H9 (cell line): ENCODE measurements around the gene KIF18B. TPM values are rescaled to one million over a fixed set of nuclear protein-coding genes. Genes with fewer than 3 reads are reported as not detected.
A peak's percentile ranks its signal among the peaks of the same experiment; 100 is the strongest.

Experiments
- DNase-seq: peaks from one replicate; pipeline ENCODE4 v3.0.0-alpha.2; 2017
- H2AFZ ChIP-seq: one replicate; pipeline ENCODE4 v1.6.1; 2013; ENCODE audit warnings: mild to moderate bottlenecking, low read length, control low read depth, moderate library complexity
- H2AK5ac ChIP-seq: 2 replicates; pipeline ENCODE4 v1.6.1; 2013; ENCODE audit warnings: low read length, control low read depth, mixed read lengths; ENCODE audit not compliant: insufficient read length
- H2BK120ac ChIP-seq: one replicate; pipeline ENCODE4 v1.6.1; 2013; ENCODE audit warnings: low read depth, mild to moderate bottlenecking, low read length, control low read depth, inconsistent platforms; ENCODE audit not compliant: poor library complexity, severe bottlenecking
- H2BK12ac ChIP-seq: 2 replicates; pipeline ENCODE4 v1.6.1; 2013; ENCODE audit warnings: low read length, control low read depth, mixed read lengths, low read depth; ENCODE audit not compliant: insufficient read length
- H2BK15ac ChIP-seq: 2 replicates; pipeline ENCODE4 v1.6.1; 2013; ENCODE audit warnings: low read depth, low read length, control low read depth
- H2BK20ac ChIP-seq: one replicate; pipeline ENCODE4 v1.6.1; 2013; ENCODE audit warnings: low read depth, mild to moderate bottlenecking, low read length, control low read depth, inconsistent platforms; ENCODE audit not compliant: poor library complexity, severe bottlenecking
- H2BK5ac ChIP-seq: 2 replicates; pipeline ENCODE4 v1.6.1; 2013; ENCODE audit warnings: low read length, control low read depth, mixed read lengths; ENCODE audit not compliant: insufficient read length
- H3K14ac ChIP-seq: 2 replicates; pipeline ENCODE4 v1.6.1; 2013; ENCODE audit warnings: low read length, control low read depth; ENCODE audit not compliant: insufficient read depth
- H3K18ac ChIP-seq: 2 replicates; pipeline ENCODE4 v1.6.1; 2013; ENCODE audit warnings: low read depth, mild to moderate bottlenecking, mixed read lengths, low read length, control low read depth; ENCODE audit not compliant: insufficient read length
- H3K23ac ChIP-seq: 2 replicates; pipeline ENCODE4 v1.6.1; 2013; ENCODE audit warnings: low read length, control low read depth, mixed read lengths, low read depth; ENCODE audit not compliant: insufficient read length
- H3K23me2 ChIP-seq: 2 replicates; pipeline ENCODE4 v1.6.1; 2013; ENCODE audit warnings: low read depth, mild to moderate bottlenecking, mixed read lengths, low read length, control low read depth; ENCODE audit not compliant: insufficient read length, poor library complexity, severe bottlenecking
- H3K27ac ChIP-seq: 2 replicates; pipeline ENCODE4 v1.5.1; 2013; ENCODE audit warnings: low read length, control low read depth, mixed read lengths, low read depth; ENCODE audit not compliant: insufficient read length
- H3K27me3 ChIP-seq: 2 replicates; pipeline ENCODE4 v1.6.1; 2013; ENCODE audit warnings: low read length, control low read depth, inconsistent platforms; ENCODE audit not compliant: insufficient read depth
- H3K4ac ChIP-seq: 2 replicates; pipeline ENCODE4 v1.6.1; 2013; ENCODE audit warnings: low read depth, mild to moderate bottlenecking, control low read depth, inconsistent platforms, low read length, moderate library complexity
- H3K4me1 ChIP-seq: 2 replicates; pipeline ENCODE4 v1.6.1; 2013; ENCODE audit warnings: low read length, control low read depth, inconsistent platforms; ENCODE audit not compliant: insufficient read depth
- H3K4me2 ChIP-seq: 2 replicates; pipeline ENCODE4 v1.6.1; 2013; ENCODE audit warnings: low read length, control low read depth, mixed read lengths; ENCODE audit not compliant: insufficient read length, insufficient read depth
- H3K56ac ChIP-seq: 2 replicates; pipeline ENCODE4 v1.6.1; 2013; ENCODE audit warnings: low read depth, mild to moderate bottlenecking, mixed read lengths, low read length, control low read depth; ENCODE audit not compliant: insufficient read length
- H3K79me1 ChIP-seq: 2 replicates; pipeline ENCODE4 v1.6.1; 2013; ENCODE audit warnings: low read depth, mild to moderate bottlenecking, moderate library complexity, low read length, control low read depth, inconsistent platforms; ENCODE audit not compliant: insufficient read depth, poor library complexity, severe bottlenecking
- H3K79me2 ChIP-seq: 2 replicates; pipeline ENCODE4 v1.6.1; 2013; ENCODE audit warnings: low read length, control low read depth, inconsistent platforms; ENCODE audit not compliant: insufficient read depth
- H3K9ac ChIP-seq: 2 replicates; pipeline ENCODE4 v1.6.1; 2013; ENCODE audit warnings: low read length, control low read depth, mixed read lengths; ENCODE audit not compliant: insufficient read length; ENCODE audit errors: extremely low read depth
- H3K9me3 ChIP-seq: one replicate; pipeline ENCODE4 v1.6.1; 2013; ENCODE audit warnings: low read depth, low read length, inconsistent platforms; ENCODE audit not compliant: control insufficient read depth
- H3T11ph ChIP-seq: one replicate; pipeline ENCODE4 v1.6.1; 2013; ENCODE audit warnings: mild to moderate bottlenecking, low read length, control low read depth, inconsistent platforms
- H4K20me1 ChIP-seq: one replicate; pipeline ENCODE4 v1.6.1; 2013; ENCODE audit not compliant: control insufficient read depth, insufficient read length, insufficient read depth
- H4K5ac ChIP-seq: 2 replicates; pipeline ENCODE4 v1.6.1; 2013; ENCODE audit warnings: low read depth, mild to moderate bottlenecking, mixed read lengths, low read length, control low read depth; ENCODE audit not compliant: insufficient read length
- H4K8ac ChIP-seq: replicated peaks from 2 replicates; pipeline ENCODE4 v1.6.1; 2013; ENCODE audit warnings: low read length, control low read depth, mixed read lengths, low read depth; ENCODE audit not compliant: insufficient read length
- H4K91ac ChIP-seq: 2 replicates; pipeline ENCODE4 v1.6.1; 2013; ENCODE audit warnings: low read depth, mild to moderate bottlenecking, moderate library complexity, mixed read lengths, low read length, control low read depth; ENCODE audit not compliant: insufficient read length
- H3K27ac Mint-ChIP-seq, 3 experiments: 2 replicates in 2 of 3; 3 replicates in 1 of 3; pipeline ENCODE4 v1.8.0; 2020 to 2021; ENCODE audit warnings: mixed read lengths in 3 of 3, mild to moderate bottlenecking in 1 of 3, moderate library complexity in 1 of 3
- H3K27me3 Mint-ChIP-seq: 2 replicates; pipeline ENCODE4 v1.8.0; 2021; ENCODE audit warnings: low read depth, mild to moderate bottlenecking, moderate library complexity, mixed read lengths
- H3K36me3 Mint-ChIP-seq, 3 experiments: 2 replicates in 2 of 3; 3 replicates in 1 of 3; pipeline ENCODE4 v1.8.0; 2020 to 2021; ENCODE audit warnings: low read depth in 3 of 3, mixed read lengths in 3 of 3; ENCODE audit not compliant: insufficient read depth in 1 of 3
- H3K4me1 Mint-ChIP-seq, 2 experiments: 2 replicates each; pipeline ENCODE4 v1.8.0; 2020; ENCODE audit warnings: mixed read lengths in 2 of 2
- H3K4me3 Mint-ChIP-seq, 2 experiments: 2 replicates in 1 of 2; 3 replicates in 1 of 2; pipeline ENCODE4 v1.8.0; 2020 to 2021; ENCODE audit warnings: mild to moderate bottlenecking in 2 of 2, mixed read lengths in 2 of 2, moderate library complexity in 1 of 2
- H3K9me3 Mint-ChIP-seq, 2 experiments: 2 replicates in 1 of 2; 3 replicates in 1 of 2; pipeline ENCODE4 v1.8.0; 2020; ENCODE audit warnings: mild to moderate bottlenecking in 2 of 2, mixed read lengths in 2 of 2, moderate library complexity in 1 of 2
- CTCF ChIP-seq: fragments of 200-600 bp; sonication (generic); conservative IDR thresholded peaks from 3 replicates; pipeline ENCODE4 v1.8.0; 2021; ENCODE audit warnings: antibody characterized with exemption, mild to moderate bottlenecking
- WGBS: extraction: QIAGEN DNeasy Blood & Tissue Kit; methylation state at CpG from one replicate; pipeline ENCODE4 v1.1.7; 2013; ENCODE audit warnings: missing lambda C conversion rate, low lambda C conversion rate, mixed read lengths; ENCODE audit not compliant: insufficient read length; ENCODE audit errors: extremely low coverage; 5-methylcytosine and 5-hydroxymethylcytosine counted together
- total RNA-seq: library from RNA; stranded (reverse); gene quantifications from 2 replicates; pipeline ENCODE4 v1.2.1, GENCODE V29; 2021

Gene KIF18B
- total RNA-seq, 1 experiment from 2014 or later, result 51.8 TPM

GRCh38 chr17:44977065-44977464, 29.5 kb upstream of the KIF18B start:
- H3K4me3 Mint-ChIP-seq, result peak overlapping the region in 1 of 2 experiments; percentile 27; a peak in 1 of 5 replicates
- H3K23me2 ChIP-seq, result peaks cover 3% of the 10 kb centered on the region
- H3K14ac ChIP-seq, result no peak overlapping the region
- H2BK5ac ChIP-seq, result no peak overlapping the region
- no peak overlapping the region for H3T11ph ChIP-seq
- H2AK5ac ChIP-seq, result no peak overlapping the region
- H3K4me2 ChIP-seq, result no peak overlapping the region
- no peak overlapping the region for H2BK20ac ChIP-seq
- no peak overlapping the region for H2BK12ac ChIP-seq
- no peaks in the 10 kb centered on the region for H3K9me3 ChIP-seq
- no peak overlapping the region for H2BK120ac ChIP-seq
- no peaks in the 10 kb centered on the region for H3K9me3 Mint-ChIP-seq
- H3K27ac ChIP-seq, result no peak overlapping the region
- no peaks in the 10 kb centered on the region; the same call in 1 of the 2 replicates for H3K4me1 ChIP-seq
- no peaks in the 10 kb centered on the region for H4K20me1 ChIP-seq
- no peaks in the 10 kb centered on the region for H3K79me1 ChIP-seq
- H3K56ac ChIP-seq, result no peak overlapping the region
- H4K91ac ChIP-seq, result no peak overlapping the region
- no peak overlapping the region for H3K23ac ChIP-seq
- no peak for DNase-seq
- H3K4ac ChIP-seq, result no peak overlapping the region
- no peaks in the 10 kb centered on the region for H3K36me3 Mint-ChIP-seq
- no peak overlapping the region for H4K8ac ChIP-seq
- no peak overlapping the region for H2BK15ac ChIP-seq
- no peak overlapping the region for H3K18ac ChIP-seq
- TF ChIP-seq CTCF, result peak; percentile 27; the same call in 1 of the 3 replicates
- H2AFZ ChIP-seq, result no peak overlapping the region
- H3K27ac Mint-ChIP-seq, result no peak overlapping the region; a peak in 1 of 7 replicates
- no CpG with 5 or more reads among the region's 3 CpGs for WGBS
- no peak overlapping the region for H4K5ac ChIP-seq
- no peaks in the 10 kb centered on the region for H3K79me2 ChIP-seq
- H3K4me1 Mint-ChIP-seq, result peaks cover 17 to 49% of the 10 kb centered on the region in 2 experiments
- H3K9ac ChIP-seq, result no peak overlapping the region
- H3K27me3 ChIP-seq, result no peaks in the 10 kb centered on the region
- peaks cover 62% of the 10 kb centered on the region for H3K27me3 Mint-ChIP-seq
